ENCODE results near the gene C2CD4C. TPM values are rescaled to one million over a fixed set of nuclear protein-coding genes. Genes with fewer than 3 reads are reported as not detected.

Gene C2CD4C
- total and polyA plus RNA-seq, 10 of the 15 experiments (the other 5 are each of a cell fraction or from before 2014, with no cell fraction given) = not detected

- TF ChIP-seq NKRF (conservative IDR thresholded peaks at IDR 0.05) (no peak), ZBTB40 (IDR thresholded peaks at IDR 0.05; ENCODE audit: borderline replicate concordance) (no peak), NBN (IDR thresholded peaks at IDR 0.05) (no peak), SUZ12 (IDR thresholded peaks at IDR 0.05; ENCODE audit: unreplicated experiment) (no peak), SMC3 (IDR thresholded peaks at IDR 0.05; ENCODE audit: borderline replicate concordance, low read length) (no peak)
These were observed 40.9 kb downstream of the C2CD4C start (continued) for GRCh38 chr19:367963-368629.

- POLR2A ChIA-PET = no interaction called here
- WGBS (ENCODE audit: insufficient coverage, insufficient replicate concordance, low lambda C conversion rate, missing lambda C conversion rate) = 69% methylated on average over 14 of the region's 14 CpGs
- TF ChIP-seq MXI1 (IDR thresholded peaks at IDR 0.05; ENCODE audit: low read depth, low read length) (no peak), CTCF (IDR thresholded peaks at IDR 0.05 in 2 of 3, conservative IDR thresholded peaks at IDR 0.05 in 1 of 3; ENCODE audit: control insufficient read depth in 2 of 3, extremely low read depth in 1 of 3, insufficient read depth in 1 of 3, low read depth in 3 of 3, low read length in 3 of 3) (no peak), NR2C1 (IDR thresholded peaks at IDR 0.05) (no peak), SIN3A (IDR thresholded peaks at IDR 0.05; ENCODE audit: low read depth, low read length) (no peak), ZSCAN29 (IDR thresholded peaks at IDR 0.05) (no peak), SUZ12 (IDR thresholded peaks at IDR 0.05; ENCODE audit: unreplicated experiment) (no peak), NFXL1 (IDR thresholded peaks at IDR 0.05; ENCODE audit: borderline replicate concordance) (no peak), FOXM1 (IDR thresholded peaks at IDR 0.05; ENCODE audit: low read depth, low read length) (no peak), EP300 (IDR thresholded peaks at IDR 0.05; ENCODE audit: borderline replicate concordance in 1 of 2, control insufficient read depth in 1 of 2, low read depth in 2 of 2, low read length in 2 of 2) (no peak), RUNX3 (IDR thresholded peaks at IDR 0.05; ENCODE audit: low read length) (no peak), STAT1 (conservative IDR thresholded peaks at IDR 0.05) (no peak)
These were observed 41.4 kb downstream of the C2CD4C start for GRCh38 chr19:367561-367960.

More at GRCh38 chr19:367561-367960, 41.4 kb downstream of the C2CD4C start:
- Histone ChIP-seq H3K4me2 (ENCODE audit: control insufficient read depth, insufficient read depth) (no peak overlapping the region), H3K27me3 (replicated peaks in 1 of 2; ENCODE audit: control insufficient read depth in 2 of 2, insufficient read depth in 2 of 2, low read length in 1 of 2) (no peaks in the 10 kb centered on the region), H3K36me3 (ENCODE audit: control insufficient read depth in 2 of 2, insufficient read depth in 2 of 2, low read length in 1 of 2) (no peaks in the 10 kb centered on the region), H4K20me1 (ENCODE audit: control insufficient read depth, insufficient read depth) (no peaks in the 10 kb centered on the region), H3K79me2 (ENCODE audit: control insufficient read depth, insufficient read depth, low read length) (no peaks in the 10 kb centered on the region), H3K4me1 (ENCODE audit: control insufficient read depth, insufficient read depth, low read length) (no peaks in the 10 kb centered on the region), H3K9ac (ENCODE audit: control insufficient read depth, insufficient read depth, low read length) (no peak overlapping the region), H3K9me3 (replicated peaks; ENCODE audit: control insufficient read depth, insufficient read depth, low read length) (no peaks in the 10 kb centered on the region), H3K27ac (ENCODE audit: control insufficient read depth, insufficient read depth) (no peak overlapping the region), H2AFZ (ENCODE audit: control insufficient read depth, low read depth, low read length) (no peak overlapping the region), H3K4me3 (no peak overlapping the region)
- no peak for ATAC-seq
- BruUV-seq (replicated peaks) = no TSS peak
- DNase-seq (ENCODE audit: low read depth, low spot score) = no peak
- intact Hi-C loops (cut with micrococcal nuclease; ENCODE audit: unreplicated experiment) (no loop called here), in situ Hi-C loops (cut with MboI) (no loop called here)
- FAIRE-seq = no peak
- CTCF ChIA-PET = no interaction called here
- RAD21 ChIA-PET (ENCODE audit: unreplicated experiment) = no interaction called here
- SMC1A ChIA-PET (ENCODE audit: uncharacterized antibody, unreplicated experiment) = no interaction called here
